PFSK-1 (cell line): ENCODE measurements around the gene RAPGEF5.

Source experiments
- FOXP2 ChIP-seq: optimal IDR thresholded peaks from 2 replicates; pipeline ENCODE3; 2011; ENCODE audit warnings: borderline replicate concordance, control low read depth, inconsistent platforms; ENCODE audit not compliant: insufficient read depth; ENCODE audit errors: extremely low read length, extremely low read depth
- POLR2AphosphoS5 ChIP-seq: IDR thresholded peaks from 2 replicates; pipeline ENCODE4 v1.6.1; 2012; ENCODE audit warnings: low read depth, mild to moderate bottlenecking, control low read depth, low read length, moderate library complexity
- TAF1 ChIP-seq: IDR thresholded peaks from 2 replicates; pipeline ENCODE4 v1.6.1; 2012; ENCODE audit warnings: low read length, control low read depth, borderline replicate concordance; ENCODE audit not compliant: insufficient read depth
- TF ChIP-seq, protein P1 (sequence below), 2 experiments: IDR thresholded peaks; 2 replicates each; pipeline versions ENCODE4 v1.6.1 to v1.8.0; 2011 to 2012; ENCODE audit warnings: low read depth in 2 of 2, low read length in 2 of 2, control low read depth in 1 of 2, inconsistent platforms in 1 of 2, mild to moderate bottlenecking in 1 of 2, moderate library complexity in 1 of 2; ENCODE audit not compliant: insufficient read depth in 1 of 2

DNA sequence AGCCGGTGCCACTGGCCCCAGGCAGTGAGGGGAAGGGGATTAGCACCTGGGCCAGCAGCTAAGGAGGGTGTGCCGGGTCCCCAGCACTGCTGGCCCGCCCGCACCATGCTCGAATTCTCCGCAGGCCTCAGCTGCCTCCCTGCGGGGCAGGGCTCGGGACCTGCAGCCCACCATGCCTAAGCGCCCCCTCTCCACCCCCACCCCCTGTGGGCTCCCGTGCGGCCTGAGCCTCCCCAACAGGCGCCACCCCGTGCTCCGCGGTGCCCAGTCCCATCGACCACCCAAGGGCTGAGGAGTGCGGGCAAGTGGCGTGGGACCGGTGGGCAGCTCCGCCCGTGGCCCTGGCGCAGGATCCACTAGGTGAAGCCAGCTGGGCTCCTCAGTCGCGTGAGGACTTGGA, 266.4 kb downstream of the RAPGEF5 start:
- no peak for TF ChIP-seq POLR2AphosphoS5
- no peak for TF ChIP-seq TAF1
- TF ChIP-seq, protein P1, sequence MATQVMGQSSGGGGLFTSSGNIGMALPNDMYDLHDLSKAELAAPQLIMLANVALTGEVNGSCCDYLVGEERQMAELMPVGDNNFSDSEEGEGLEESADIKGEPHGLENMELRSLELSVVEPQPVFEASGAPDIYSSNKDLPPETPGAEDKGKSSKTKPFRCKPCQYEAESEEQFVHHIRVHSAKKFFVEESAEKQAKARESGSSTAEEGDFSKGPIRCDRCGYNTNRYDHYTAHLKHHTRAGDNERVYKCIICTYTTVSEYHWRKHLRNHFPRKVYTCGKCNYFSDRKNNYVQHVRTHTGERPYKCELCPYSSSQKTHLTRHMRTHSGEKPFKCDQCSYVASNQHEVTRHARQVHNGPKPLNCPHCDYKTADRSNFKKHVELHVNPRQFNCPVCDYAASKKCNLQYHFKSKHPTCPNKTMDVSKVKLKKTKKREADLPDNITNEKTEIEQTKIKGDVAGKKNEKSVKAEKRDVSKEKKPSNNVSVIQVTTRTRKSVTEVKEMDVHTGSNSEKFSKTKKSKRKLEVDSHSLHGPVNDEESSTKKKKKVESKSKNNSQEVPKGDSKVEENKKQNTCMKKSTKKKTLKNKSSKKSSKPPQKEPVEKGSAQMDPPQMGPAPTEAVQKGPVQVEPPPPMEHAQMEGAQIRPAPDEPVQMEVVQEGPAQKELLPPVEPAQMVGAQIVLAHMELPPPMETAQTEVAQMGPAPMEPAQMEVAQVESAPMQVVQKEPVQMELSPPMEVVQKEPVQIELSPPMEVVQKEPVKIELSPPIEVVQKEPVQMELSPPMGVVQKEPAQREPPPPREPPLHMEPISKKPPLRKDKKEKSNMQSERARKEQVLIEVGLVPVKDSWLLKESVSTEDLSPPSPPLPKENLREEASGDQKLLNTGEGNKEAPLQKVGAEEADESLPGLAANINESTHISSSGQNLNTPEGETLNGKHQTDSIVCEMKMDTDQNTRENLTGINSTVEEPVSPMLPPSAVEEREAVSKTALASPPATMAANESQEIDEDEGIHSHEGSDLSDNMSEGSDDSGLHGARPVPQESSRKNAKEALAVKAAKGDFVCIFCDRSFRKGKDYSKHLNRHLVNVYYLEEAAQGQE (IDR thresholded peaks at IDR 0.05; ENCODE audit: insufficient read depth in 1 of 2, low read depth in 2 of 2, low read length in 2 of 2), result no peak
- no peak for TF ChIP-seq FOXP2
